ENCODE data around the gene ZNF438.
A peak's percentile ranks its signal among the peaks of the same experiment; 100 is the strongest.
"Not testable (repeated sequence)": the region's sequence is repeated elsewhere in the genome, so short reads cannot be mapped to it uniquely, and the experiment has no call there.

The ZNF438 gene

GRCh38 chr10:31051703-31052102 is 20.0 kb upstream of the ZNF438 start:
- no peak for DNase-seq (ENCODE audit: low read depth)

DNA sequence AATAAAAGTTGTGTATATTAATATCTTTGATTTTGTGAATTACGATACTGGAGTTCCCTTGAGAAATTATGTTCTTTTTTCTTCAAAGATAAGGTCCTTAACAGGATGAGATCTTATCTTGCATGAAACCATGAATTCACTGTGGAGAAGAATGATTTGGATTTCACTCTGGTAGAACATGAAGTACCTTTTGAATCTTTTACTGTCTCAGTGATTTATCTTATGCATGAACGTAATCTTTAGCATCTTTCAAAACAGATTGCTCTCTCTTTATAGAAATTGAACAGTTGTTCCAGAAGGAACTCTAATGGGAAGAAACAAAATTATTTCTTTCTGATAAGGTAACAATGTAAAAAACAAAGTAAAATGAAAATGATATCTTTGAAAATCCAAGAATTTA is 11.0 kb upstream of the ZNF438 start:
- no peak for DNase-seq (ENCODE audit: low read depth)

GRCh38 chr10:31041011-31041410 is 9.3 kb upstream of the ZNF438 start:
- DNase-seq (ENCODE audit: low read depth), result no peak

DNA sequence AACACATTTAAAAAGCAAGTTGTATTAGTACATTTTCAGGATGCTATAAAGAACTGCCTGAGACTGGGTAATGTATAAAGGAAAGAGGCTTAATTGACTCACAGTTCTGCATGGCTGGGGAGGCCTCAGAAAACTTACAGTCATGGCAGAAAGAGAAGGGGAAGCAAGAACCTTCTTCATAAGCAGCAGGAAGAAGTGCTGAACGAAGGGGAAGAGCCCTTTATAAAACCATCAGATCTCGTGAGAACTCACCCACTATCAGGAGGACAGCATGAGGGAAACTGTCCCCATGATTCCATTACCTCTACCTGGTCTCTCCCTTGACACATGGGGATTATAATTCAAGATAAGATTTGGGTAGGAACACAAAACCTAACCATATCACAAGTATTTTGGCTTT is 7.3 kb upstream of the ZNF438 start:
- DNase-seq (ENCODE audit: low read depth), result not testable (repeated sequence)

- no peak for DNase-seq (ENCODE audit: low read depth)
Measured at GRCh38 chr10:31037749-31038148, 6.1 kb upstream of the ZNF438 start.

DNA sequence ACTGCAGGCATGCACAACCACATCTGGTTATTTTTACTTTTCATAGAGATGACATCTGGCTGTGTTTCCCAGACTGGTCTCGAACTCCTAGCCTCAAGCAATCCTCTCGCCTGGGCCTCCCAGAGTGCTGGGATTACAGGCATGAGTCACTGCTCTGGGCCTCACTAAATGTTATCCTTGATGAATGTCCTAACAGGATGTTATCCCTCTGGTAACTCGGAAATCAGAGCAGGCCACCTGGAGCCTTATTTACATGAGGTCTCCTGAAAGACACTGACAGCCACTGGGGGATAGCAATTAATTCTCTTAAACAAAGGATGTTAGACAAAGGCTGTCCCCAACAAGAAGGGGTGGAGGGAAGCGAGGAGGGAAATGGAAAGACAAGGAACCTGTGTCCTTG is 4.5 kb upstream of the ZNF438 start:
- no peak for DNase-seq (ENCODE audit: low read depth)

- no peak for DNase-seq (ENCODE audit: low read depth)
Measured at GRCh38 chr10:31035266-31035798, 3.7 kb upstream of the ZNF438 start.

- DNase-seq (ENCODE audit: low read depth), result no peak
Measured at GRCh38 chr10:31034098-31034909, 2.6 kb upstream of the ZNF438 start.

GRCh38 chr10:31033147-31033546 is 1.5 kb upstream of the ZNF438 start:
- DNase-seq (ENCODE audit: low read depth), result no peak

DNA sequence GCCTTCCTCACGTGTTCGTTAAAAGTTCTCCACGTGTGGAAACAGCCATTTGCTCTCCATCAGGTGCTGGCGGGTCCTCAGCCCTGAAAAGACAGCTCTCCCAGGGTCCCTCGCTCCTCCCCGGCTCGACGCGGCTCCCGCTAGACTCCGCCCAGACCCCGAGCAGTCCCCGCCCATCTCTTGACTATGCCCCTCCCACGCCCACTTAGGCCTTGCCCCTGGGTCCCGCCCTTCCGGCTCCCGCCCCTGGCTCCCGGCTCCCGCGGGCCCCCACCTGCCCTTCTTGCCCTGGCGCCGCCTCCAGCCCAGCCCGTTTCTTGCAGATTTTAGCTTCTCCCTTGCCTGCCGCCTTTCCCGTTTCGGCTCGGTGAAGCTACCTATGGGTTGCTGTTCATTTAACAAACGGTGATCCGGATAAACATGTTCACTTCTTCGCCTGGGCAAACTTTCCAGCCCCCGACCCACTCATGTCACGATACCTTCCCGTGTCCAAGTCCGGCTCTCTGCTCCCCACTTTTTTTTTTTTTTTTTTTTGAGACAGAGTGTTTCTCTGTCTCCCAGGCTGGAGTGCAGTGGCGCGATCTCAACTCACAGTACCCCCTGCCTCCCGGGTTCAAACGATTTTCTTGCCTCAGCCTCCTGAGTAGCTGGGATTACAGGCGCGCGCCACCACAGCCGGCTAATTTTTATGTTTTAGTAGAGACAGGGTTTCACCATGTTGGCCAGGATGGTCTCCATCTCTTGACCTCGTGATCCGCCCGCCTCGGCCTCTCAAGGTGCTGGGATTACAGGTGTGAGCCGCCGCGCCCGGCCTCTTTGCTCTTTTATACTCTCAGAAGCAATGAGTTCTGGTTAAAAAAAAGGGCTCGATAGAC is 830 bp upstream of the ZNF438 start:
- DNase-seq (ENCODE audit: low read depth), result peak; percentile 89

DNA sequence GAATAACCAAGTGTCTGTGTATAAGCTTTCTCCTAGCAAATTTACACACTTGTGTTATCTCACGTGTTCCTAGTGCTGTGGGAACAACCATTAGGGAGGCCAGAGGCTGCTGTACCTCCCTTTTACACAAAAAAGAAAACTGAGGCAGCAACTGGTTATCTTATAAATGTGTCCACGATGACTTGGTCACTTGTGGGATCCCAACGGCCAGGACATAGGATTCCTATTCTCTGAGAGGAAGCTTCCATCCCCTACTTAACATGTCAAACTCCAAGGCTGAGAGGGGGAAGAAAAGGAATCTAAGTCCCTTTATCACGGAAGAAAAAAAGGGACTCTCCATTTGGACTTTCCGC is 484 bp downstream of the ZNF438 start:
- no peak for DNase-seq (ENCODE audit: low read depth)

DNA sequence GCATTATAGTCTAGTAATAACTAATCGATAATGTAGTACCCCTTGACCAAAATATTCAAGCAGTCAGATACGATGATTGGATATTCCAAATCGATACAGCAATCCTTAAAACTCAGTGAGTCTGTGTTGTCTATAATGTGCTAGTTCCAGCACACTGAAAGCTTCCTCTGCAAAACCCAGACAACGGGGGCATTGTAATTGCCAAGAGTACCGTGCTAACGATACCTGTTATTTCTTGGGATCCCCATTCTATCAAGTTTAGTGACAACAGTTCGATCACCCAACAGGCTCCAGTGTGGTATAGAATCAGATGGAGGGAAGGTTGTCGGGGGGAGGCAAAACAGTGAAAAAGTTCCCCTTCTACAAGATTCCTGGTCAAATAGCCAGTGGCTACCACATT is 865 bp downstream of the ZNF438 start:
- no peak for DNase-seq (ENCODE audit: low read depth)

GRCh38 chr10:31030260-31030659 is 1.4 kb downstream of the ZNF438 start:
- DNase-seq (ENCODE audit: low read depth), result no peak

GRCh38 chr10:31028081-31028480 is 3.6 kb downstream of the ZNF438 start:
- DNase-seq (ENCODE audit: low read depth), result no peak

DNA sequence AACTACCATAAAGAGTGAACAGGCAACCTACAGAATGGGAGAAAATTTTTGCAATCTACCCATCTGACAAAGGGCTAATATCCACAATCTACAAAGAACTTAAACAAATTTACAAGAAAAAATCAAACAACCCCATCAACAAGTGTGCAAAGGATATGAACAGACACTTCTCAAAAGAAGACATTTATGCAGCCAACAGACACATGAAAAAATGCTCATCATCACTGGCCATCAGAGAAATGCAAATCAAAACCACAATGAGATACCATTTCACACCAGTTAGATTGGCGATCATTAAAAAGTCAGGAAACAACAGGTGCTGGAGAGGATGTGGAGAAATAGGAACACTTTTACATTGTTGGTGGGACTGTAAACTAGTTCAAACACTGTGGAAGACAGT is 5.4 kb downstream of the ZNF438 start:
- DNase-seq (ENCODE audit: low read depth), result not testable (repeated sequence)

DNA sequence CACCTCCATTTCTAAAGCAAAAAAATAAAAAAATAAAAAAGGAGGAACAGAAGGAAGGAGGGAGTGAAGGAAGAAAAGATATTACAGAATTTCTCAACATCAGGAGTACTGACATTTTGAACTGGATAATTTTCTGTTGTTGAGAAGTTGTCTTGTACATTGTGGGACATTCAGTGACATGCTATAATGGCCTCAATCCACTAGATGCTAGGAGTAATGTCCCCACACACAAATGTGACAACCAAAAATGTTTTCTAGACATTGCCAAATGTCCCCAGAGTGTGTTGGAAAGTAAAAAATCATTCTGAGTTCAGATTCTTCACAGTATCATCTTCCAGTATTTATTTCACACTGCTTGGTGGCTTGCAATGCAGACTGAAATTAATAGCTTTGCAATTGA is 6.5 kb downstream of the ZNF438 start:
- no peak for DNase-seq (ENCODE audit: low read depth)

DNA sequence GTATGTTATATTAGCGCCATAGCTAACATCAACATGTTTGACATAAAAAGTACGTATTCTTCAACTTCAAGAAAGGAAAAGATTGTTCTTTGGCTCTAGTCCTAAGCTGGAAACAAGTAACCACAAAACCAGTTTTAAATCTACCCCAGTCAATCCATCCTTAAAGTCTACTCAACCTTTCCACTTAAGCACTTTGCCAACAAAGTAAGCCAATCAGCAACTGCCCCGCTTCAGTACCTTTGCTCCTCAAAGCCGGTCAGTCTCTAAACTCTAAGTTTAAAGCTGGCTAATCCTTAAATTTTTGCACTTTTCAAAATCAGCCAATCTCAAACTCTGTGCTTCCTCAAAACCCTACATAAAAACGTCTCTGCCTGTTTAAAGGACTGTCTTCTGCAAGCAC is 8.1 kb downstream of the ZNF438 start:
- DNase-seq (ENCODE audit: low read depth), result no peak

- no peak for DNase-seq (ENCODE audit: low read depth)
Measured at GRCh38 chr10:31020209-31020608, 11.5 kb downstream of the ZNF438 start.

- no peak for DNase-seq (ENCODE audit: low read depth)
Measured at GRCh38 chr10:31018962-31019361, 12.7 kb downstream of the ZNF438 start.

GRCh38 chr10:31018356-31018750 is 13.3 kb downstream of the ZNF438 start:
- DNase-seq (ENCODE audit: low read depth), result no peak

GRCh38 chr10:31017534-31018355 is 13.9 kb downstream of the ZNF438 start:
- no peak for DNase-seq (ENCODE audit: low read depth)

DNA sequence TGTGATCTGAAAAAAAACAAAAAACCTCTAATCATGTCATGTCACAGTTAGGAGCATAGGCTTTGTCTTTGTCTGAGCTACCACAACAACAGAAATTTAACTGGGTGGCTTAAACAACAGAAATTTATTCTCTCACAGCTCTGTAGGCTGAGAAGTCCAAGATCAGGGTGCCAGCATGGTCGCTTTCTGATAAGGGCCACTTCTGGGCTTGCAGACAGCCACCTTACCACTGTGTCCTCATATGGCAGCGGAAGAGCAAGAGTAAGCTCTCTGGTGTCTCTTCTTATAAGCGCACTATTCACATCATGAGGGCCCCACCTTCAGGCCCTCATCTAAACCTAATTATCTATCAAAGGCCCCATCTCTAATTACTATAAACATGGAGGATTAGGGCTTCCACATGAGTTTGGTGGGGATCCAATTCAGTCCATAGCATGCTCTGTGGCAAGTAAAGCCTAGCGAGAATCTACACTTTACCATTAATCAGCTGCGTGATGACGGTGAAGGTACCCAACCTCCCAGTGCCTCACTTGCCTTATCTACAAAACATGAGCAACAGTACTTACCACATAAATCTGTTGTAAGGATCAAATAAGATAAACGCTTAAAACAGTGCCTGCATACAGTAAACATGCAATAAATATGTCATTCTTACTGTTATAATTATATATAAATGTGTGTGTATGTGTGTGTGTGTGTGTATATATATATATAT is 17.3 kb downstream of the ZNF438 start:
- DNase-seq (ENCODE audit: low read depth), result no peak

Data from stimulated activated CD8-positive, alpha-beta memory T cell treated with anti-CD3 and anti-CD28 coated beads, Interleukin-12 subunit alpha, Interleukin-12 subunit beta, amount 100 ng/mL, for 1 hour (primary cell).